NCI-H460 (cell line): Measurements from ENCODE around the gene APOC3. TPM values are rescaled to one million over a fixed set of nuclear protein-coding genes. Genes with fewer than 3 reads are reported as not detected.

Experiments
- DNase-seq: peaks from one replicate; pipeline ENCODE4 v3.0.0-alpha.2; 2016; ENCODE audit warnings: low read depth; ENCODE audit errors: extremely low read depth
- polyA plus RNA-seq: library from polyadenylated mRNA; depleted of rRNA; stranded (reverse); fragments of >200 nt; gene quantifications from 2 replicates; pipeline ENCODE4 v1.2.3, GENCODE V29; 2014; cell fraction: nucleus; rRNA removed
- total RNA-seq: library from RNA; depleted of rRNA; stranded (reverse); fragments of >200 nt; shearing (Covaris generic); gene quantifications from 2 replicates; pipeline ENCODE4 v1.2.3, GENCODE V29; 2014; rRNA removed

APOC3 gene
- not detected in 2 replicates for total RNA-seq
- not detected in 2 replicates for polyA plus RNA-seq

- no peak for DNase-seq
Observed at GRCh38 chr11:116829525-116830183, at the start of gene APOC3. TSS of gene APOC3 (plus strand) at chr11:116829907. CDS start at chr11:116830583, 676 bp downstream.

- no peak for DNase-seq
Observed at GRCh38 chr11:116782728-116783127, 47.0 kb upstream of the APOC3 start.

GRCh38 chr11:116786326-116786725 lies 43.4 kb upstream of the APOC3 start:
- no peak for DNase-seq

- DNase-seq = no peak
Observed at GRCh38 chr11:116786966-116787365, 42.7 kb upstream of the APOC3 start.

- no peak for DNase-seq
Observed at GRCh38 chr11:116787436-116787785, 42.3 kb upstream of the APOC3 start.

- DNase-seq = peak; percentile 44
Observed at GRCh38 chr11:116787786-116788486, 41.8 kb upstream of the APOC3 start, which contains the start of gene ZPR1. TSS of gene ZPR1 (minus strand) at chr11:116788023. CDS start at chr11:116787990, 33 bp downstream.

- no peak for DNase-seq
Observed at GRCh38 chr11:116788534-116788933, 41.2 kb upstream of the APOC3 start.

- DNase-seq = no peak
Observed at GRCh38 chr11:116788975-116789374, 40.7 kb upstream of the APOC3 start.

- no peak for DNase-seq
Observed at GRCh38 chr11:116790167-116791001, 39.3 kb upstream of the APOC3 start.

GRCh38 chr11:116791002-116791812 lies 38.5 kb upstream of the APOC3 start:
- DNase-seq = peak; percentile 40

- no peak for DNase-seq
Observed at GRCh38 chr11:116791813-116792143, 37.9 kb upstream of the APOC3 start, which contains the start of gene APOA5. TSS of gene APOA5 (minus strand) at chr11:116791879. CDS start at chr11:116791860, 19 bp downstream.

- DNase-seq = no peak
Observed at GRCh38 chr11:116792144-116792868, 37.4 kb upstream of the APOC3 start.

- DNase-seq = no peak
Observed at GRCh38 chr11:116792869-116793771, 36.6 kb upstream of the APOC3 start.

GRCh38 chr11:116793772-116794097 lies 36.0 kb upstream of the APOC3 start:
- DNase-seq = no peak

GRCh38 chr11:116794851-116795250 lies 34.9 kb upstream of the APOC3 start:
- no peak for DNase-seq

GRCh38 chr11:116796548-116796947 lies 33.2 kb upstream of the APOC3 start:
- no peak for DNase-seq

- no peak for DNase-seq
Observed at GRCh38 chr11:116797816-116798215, 31.9 kb upstream of the APOC3 start.

- DNase-seq = no peak
Observed at GRCh38 chr11:116798368-116798767, 31.3 kb upstream of the APOC3 start.

GRCh38 chr11:116800610-116801009 lies 29.1 kb upstream of the APOC3 start:
- DNase-seq = no peak
